H1 (cell line): ENCODE measurements around the gene RASA4. TPM values are rescaled to one million over a fixed set of nuclear protein-coding genes. Genes with fewer than 3 reads are reported as not detected.
"Not testable (repeated sequence)": the region's sequence is repeated elsewhere in the genome, so short reads cannot be mapped to it uniquely, and the experiment has no call there.

ENCODE experiments used
- CTCF ChIA-PET: fragments of 300-600 bp; sonication (Branson Sonifier 250); formaldehyde crosslinking; loops from one replicate; lab custom pipeline; 2021; ENCODE audit not compliant: partially characterized antibody; lab: Charles Lee
- POLR2A ChIA-PET: fragments of 300-600 bp; sonication (Branson Sonifier 250); formaldehyde crosslinking; loops from one replicate; lab custom pipeline; 2021; ENCODE audit warnings: inconsistent platforms; ENCODE audit not compliant: partially characterized antibody; lab: Charles Lee
- DNase-seq, 2 experiments: peaks; one replicate each; pipeline versions ENCODE4 v3.0.0 to v3.0.0-alpha.2; 2010 to 2022; ENCODE audit warnings: low spot score in 2 of 2, low read depth in 1 of 2, mixed read lengths in 1 of 2
- FAIRE-seq: peaks from 2 replicates; lab custom pipeline; 2011; peaks lifted over from hg19 to GRCh38; lab: Jason Lieb, UNC
- H2AFZ ChIP-seq: 2 replicates; pipeline ENCODE4 v1.8.1; 2012; ENCODE audit warnings: low read length, inconsistent platforms
- H2AK5ac ChIP-seq: 2 replicates; pipeline ENCODE4 v1.6.1; 2013; ENCODE audit warnings: low read depth, low read length
- H2BK120ac ChIP-seq: replicated peaks from 2 replicates; pipeline ENCODE3; 2013; ENCODE audit warnings: low read depth, low read length, inconsistent platforms
- H2BK12ac ChIP-seq: 2 replicates; pipeline ENCODE4 v1.6.1; 2013; ENCODE audit warnings: low read depth, low read length
- H2BK15ac ChIP-seq: 2 replicates; pipeline ENCODE4 v1.6.1; 2013; ENCODE audit warnings: low read length
- H2BK20ac ChIP-seq: 2 replicates; pipeline ENCODE4 v1.6.1; 2013; ENCODE audit warnings: low read length
- H2BK5ac ChIP-seq: 2 replicates; pipeline ENCODE4 v1.6.1; 2013; ENCODE audit warnings: low read depth, low read length
- H3K14ac ChIP-seq: 2 replicates; pipeline ENCODE4 v1.6.1; 2013; ENCODE audit warnings: inconsistent platforms; ENCODE audit not compliant: insufficient read length
- H3K18ac ChIP-seq: 2 replicates; pipeline ENCODE4 v1.6.1; 2013; ENCODE audit warnings: low read length; ENCODE audit errors: extremely low read depth
- H3K23ac ChIP-seq: 2 replicates; pipeline ENCODE4 v1.6.1; 2013; ENCODE audit warnings: inconsistent platforms; ENCODE audit not compliant: insufficient read length
- H3K23me2 ChIP-seq: 2 replicates; pipeline ENCODE4 v1.6.1; 2013; ENCODE audit warnings: low read depth, low read length
- H3K27ac ChIP-seq: 2 replicates; pipeline ENCODE4 v1.6.1; 2011; ENCODE audit warnings: low read depth, low read length, inconsistent platforms
- H3K27me3 ChIP-seq, 4 experiments: replicated peaks in 1 of 4; 1 replicate in 1 of 4; 2 replicates in 3 of 4; pipeline versions ENCODE4 v1.6.1 to v1.8.1; 2011 to 2013; ENCODE audit warnings: low read length in 3 of 4, mild to moderate bottlenecking in 3 of 4, inconsistent platforms in 2 of 4, mixed read lengths in 2 of 4, moderate library complexity in 1 of 4; ENCODE audit not compliant: control insufficient read depth in 3 of 4, insufficient read depth in 3 of 4; ENCODE audit errors: extremely low read depth in 1 of 4
- H3K36me3 ChIP-seq, 4 experiments: 2 replicates each; pipeline versions ENCODE4 v1.6.1 to v1.8.1; 2011 to 2013; ENCODE audit warnings: mild to moderate bottlenecking in 4 of 4, low read length in 3 of 4, moderate library complexity in 2 of 4, control low read depth in 1 of 4, inconsistent platforms in 1 of 4; ENCODE audit not compliant: insufficient read depth in 4 of 4, control insufficient read depth in 2 of 4
- H3K4ac ChIP-seq: replicated peaks from 2 replicates; pipeline ENCODE3; 2013; ENCODE audit warnings: low read length, low read depth, mixed read lengths, inconsistent platforms; ENCODE audit not compliant: insufficient read length
- H3K4me1 ChIP-seq, 4 experiments: replicated peaks in 1 of 4; 1 replicate in 1 of 4; 2 replicates in 3 of 4; pipeline versions ENCODE4 v1.6.1 to v1.8.1; 2011 to 2013; ENCODE audit warnings: low read length in 3 of 4, inconsistent platforms in 2 of 4, mixed read lengths in 1 of 4; ENCODE audit not compliant: insufficient read depth in 4 of 4, control insufficient read depth in 3 of 4
- H3K4me2 ChIP-seq, 2 experiments: 2 replicates each; pipeline versions ENCODE4 v1.6.1 to v1.8.1; 2011 to 2013; ENCODE audit warnings: low read depth in 2 of 2, low read length in 2 of 2, control low read depth in 1 of 2, inconsistent platforms in 1 of 2, mild to moderate bottlenecking in 1 of 2; ENCODE audit not compliant: insufficient read depth in 1 of 2
- H3K4me3 ChIP-seq, 4 experiments: fragments of 200-600, 300-600 bp in 1 of 4; sonication (generic), shearing (Covaris generic), sonication (Bioruptor Twin) in 1 of 4; 2 replicates each; pipeline versions ENCODE4 v1.5.1 to v1.8.1; 2011 to 2016; ENCODE audit warnings: low read length in 4 of 4, low read depth in 3 of 4, control low read depth in 2 of 4, inconsistent platforms in 2 of 4, mild to moderate bottlenecking in 2 of 4, mixed read lengths in 1 of 4, moderate library complexity in 1 of 4; ENCODE audit not compliant: insufficient read depth in 2 of 4; ENCODE audit errors: extremely low read depth in 1 of 4
- H3K56ac ChIP-seq: replicated peaks from 2 replicates; pipeline ENCODE3; 2013; ENCODE audit warnings: low read depth, mild to moderate bottlenecking, mixed read lengths, low read length, inconsistent platforms; ENCODE audit not compliant: insufficient read length
- H3K79me1 ChIP-seq: 2 replicates; pipeline ENCODE4 v1.6.1; 2013; ENCODE audit warnings: low read depth, low read length, control low read depth
- H3K79me2 ChIP-seq, 2 experiments: 2 replicates each; pipeline versions ENCODE4 v1.6.1 to v1.8.1; 2012 to 2013; ENCODE audit warnings: low read length in 2 of 2, mild to moderate bottlenecking in 2 of 2, inconsistent platforms in 1 of 2; ENCODE audit not compliant: insufficient read depth in 2 of 2, control insufficient read depth in 1 of 2
- H3K9ac ChIP-seq, 4 experiments: replicated peaks in 1 of 4; 1 replicate in 1 of 4; 2 replicates in 3 of 4; pipeline versions ENCODE4 v1.6.1 to v1.8.1; 2011 to 2013; ENCODE audit warnings: low read depth in 3 of 4, low read length in 3 of 4, control low read depth in 2 of 4, mild to moderate bottlenecking in 2 of 4, moderate library complexity in 2 of 4, inconsistent platforms in 1 of 4; ENCODE audit errors: extremely low read depth in 1 of 4
- H3K9me3 ChIP-seq, 2 experiments: 2 replicates each; pipeline versions ENCODE4 v1.6.1 to v1.8.1; 2012 to 2013; ENCODE audit warnings: mild to moderate bottlenecking in 2 of 2, moderate library complexity in 2 of 2, control low read depth in 1 of 2, inconsistent platforms in 1 of 2, low read depth in 1 of 2, low read length in 1 of 2, mixed read lengths in 1 of 2; ENCODE audit not compliant: insufficient read depth in 2 of 2
- H4K20me1 ChIP-seq, 2 experiments: replicated peaks in 1 of 2; 2 replicates each; pipeline versions ENCODE3 to v1.8.1; 2011 to 2013; ENCODE audit warnings: inconsistent platforms in 2 of 2, low read length in 2 of 2, mild to moderate bottlenecking in 1 of 2; ENCODE audit not compliant: insufficient read depth in 2 of 2, control insufficient read depth in 1 of 2
- H4K5ac ChIP-seq: 2 replicates; pipeline ENCODE4 v1.6.1; 2013; ENCODE audit warnings: low read length, low read depth, mixed read lengths, inconsistent platforms; ENCODE audit not compliant: insufficient read length
- H4K8ac ChIP-seq: 2 replicates; pipeline ENCODE4 v1.8.0; 2013; ENCODE audit warnings: mild to moderate bottlenecking, moderate library complexity, low read length, inconsistent platforms; ENCODE audit not compliant: insufficient read depth; ENCODE audit errors: extremely low read depth
- H4K91ac ChIP-seq: replicated peaks from 2 replicates; pipeline ENCODE3; 2013; ENCODE audit warnings: low read length, mixed read lengths, inconsistent platforms; ENCODE audit not compliant: insufficient read length
- WGBS, 2 experiments: shearing (Covaris generic) in 1 of 2; methylation state at CpG; one replicate each; pipeline versions ENCODE4 v1.1.6 to v1.1.7; 2013 to 2015; ENCODE audit warnings: low lambda C conversion rate in 2 of 2, mixed read lengths in 2 of 2, inconsistent platforms in 1 of 2, low coverage in 1 of 2, missing lambda C conversion rate in 1 of 2; ENCODE audit not compliant: insufficient replicate concordance in 2 of 2, insufficient coverage in 1 of 2, insufficient read length in 1 of 2; ENCODE audit errors: extremely low coverage in 1 of 2, missing lambda C conversion rate in 1 of 2; 5-methylcytosine and 5-hydroxymethylcytosine counted together
- polyA plus RNA-seq, 7 experiments: library from polyadenylated mRNA; depleted of rRNA in 3 of 7; stranded (reverse) in 5 of 7; unstranded in 2 of 7; fragments of >200 nt in 5 of 7; fragments of 200-250 nt in 2 of 7; gene quantifications; 1 replicate in 5 of 7; 2 replicates in 1 of 7; 4 replicates in 1 of 7; pipeline versions ENCODE4 v1.2.1 to v1.2.3, GENCODE V29; 2011 to 2013; ENCODE audit warnings: missing spikeins in 2 of 7, mixed read lengths in 2 of 7
- total RNA-seq: library from RNA; stranded (reverse); fragmentation: NEBNext Ultra II Directional; extraction: Animal tissue kit (Norgen Biotek cat#: 25700); gene quantifications from 2 replicates; pipeline ENCODE4 v1.2.1, GENCODE V29; 2021

Gene RASA4
- total and polyA plus RNA-seq, 2 of the 8 experiments (the other 6 are each of a cell fraction or from before 2014, with no cell fraction given) = 19.6 to 23.4 TPM

GRCh38 chr7:102642691-102643090 is 26.1 kb upstream of the RASA4 start, which contains the start of gene UPK3BL1:
UPK3BL1 (minus strand) TSS chr7:102642791; CDS start chr7:102642741, 50 bp downstream.
- H4K8ac ChIP-seq, H3K79me1 ChIP-seq, H3K27me3 ChIP-seq, H2AFZ ChIP-seq, H3K4me2 ChIP-seq, H3K18ac ChIP-seq, POLR2A ChIA-PET, H4K91ac ChIP-seq, H3K27ac ChIP-seq, H3K14ac ChIP-seq, H3K9ac ChIP-seq, H2BK5ac ChIP-seq, CTCF ChIA-PET, H3K23ac ChIP-seq, H2AK5ac ChIP-seq, H2BK12ac ChIP-seq, H3K56ac ChIP-seq, H3K9me3 ChIP-seq, H2BK120ac ChIP-seq, H3K36me3 ChIP-seq, H3K4me3 ChIP-seq, H3K4ac ChIP-seq, FAIRE-seq, H2BK20ac ChIP-seq, H3K79me2 ChIP-seq, H2BK15ac ChIP-seq, H4K5ac ChIP-seq, H3K23me2 ChIP-seq, H4K20me1 ChIP-seq, H3K4me1 ChIP-seq, DNase-seq: not testable (repeated sequence)
- whole genome bisulfite sequencing, 2 experiments = no CpG with 5 or more reads among the region's 9 CpGs

GRCh38 chr7:102638848-102639247 is 22.3 kb upstream of the RASA4 start:
- H3K79me1 ChIP-seq, H3K27ac ChIP-seq, H4K5ac ChIP-seq, H3K79me2 ChIP-seq, H3K56ac ChIP-seq, H4K20me1 ChIP-seq, H3K4me2 ChIP-seq, POLR2A ChIA-PET, H2BK15ac ChIP-seq, H3K14ac ChIP-seq, H2BK5ac ChIP-seq, H3K23ac ChIP-seq, H3K27me3 ChIP-seq, H2BK120ac ChIP-seq, H2AFZ ChIP-seq, H4K91ac ChIP-seq, H3K9ac ChIP-seq, H4K8ac ChIP-seq, CTCF ChIA-PET, H2BK12ac ChIP-seq, FAIRE-seq, H3K18ac ChIP-seq, H3K4me1 ChIP-seq, H2BK20ac ChIP-seq, H3K36me3 ChIP-seq, H3K23me2 ChIP-seq, H3K9me3 ChIP-seq, H2AK5ac ChIP-seq, H3K4ac ChIP-seq: not testable (repeated sequence)
- H3K4me3 ChIP-seq = 0 out of 8 replicates have a peak overlapping the region, but pooled peaks of 1 of the 4 experiments have one; percentile 30
- 91% methylated on average over 5 of the region's 11 CpGs; no CpG with 5 or more reads in 1 of the 2 experiments for WGBS, 2 experiments
- DNase-seq = peak in 1 of 2 experiments; percentile 89
